HUES48 (cell line): ENCODE measurements around the gene KRTAP5-9.

Experiments used
- H3K27ac ChIP-seq: one replicate; pipeline ENCODE4 v1.7.0; 2013; ENCODE audit warnings: low read depth, low read length, inconsistent platforms
- H3K27me3 ChIP-seq: 2 replicates; pipeline ENCODE4 v1.6.1; 2013; ENCODE audit warnings: mild to moderate bottlenecking, low read length; ENCODE audit not compliant: control insufficient read depth, insufficient read depth
- H3K36me3 ChIP-seq: 2 replicates; pipeline ENCODE4 v1.6.1; 2013; ENCODE audit warnings: low read length; ENCODE audit not compliant: control insufficient read depth, insufficient read depth
- H3K4me1 ChIP-seq: 2 replicates; pipeline ENCODE4 v1.6.1; 2013; ENCODE audit warnings: mild to moderate bottlenecking, low read length; ENCODE audit not compliant: control insufficient read depth, insufficient read depth
- H3K4me3 ChIP-seq: 2 replicates; pipeline ENCODE4 v1.5.1; 2013; ENCODE audit warnings: mild to moderate bottlenecking, low read depth, low read length
- H3K9ac ChIP-seq: 2 replicates; pipeline ENCODE4 v1.6.1; 2013; ENCODE audit warnings: mild to moderate bottlenecking, low read depth, low read length, moderate library complexity
- H3K9me3 ChIP-seq: 2 replicates; pipeline ENCODE4 v1.6.1; 2013; ENCODE audit warnings: low read length; ENCODE audit not compliant: control insufficient read depth, insufficient read depth

KRTAP5-9 gene

GRCh38 chr11:71544525-71545214 lies 3.5 kb upstream of the KRTAP5-9 start:
- no peaks in the 10 kb centered on the region for H3K36me3 ChIP-seq
- H3K9me3 ChIP-seq = 0 out of 2 replicates have a peak, but pooled peaks cover 3% of the 10 kb centered on the region
- H3K27ac ChIP-seq = peak overlapping the region; percentile 52
- H3K27me3 ChIP-seq = no peaks in the 10 kb centered on the region
- H3K4me3 ChIP-seq = no peak overlapping the region
- peaks cover 6% of the 10 kb centered on the region; the same call in 1 of the 2 replicates for H3K4me1 ChIP-seq
- no peak overlapping the region for H3K9ac ChIP-seq

- 0 out of 2 replicates have a peak, but pooled peaks cover 3% of the 10 kb centered on the region for H3K9me3 ChIP-seq
- no peaks in the 10 kb centered on the region for H3K36me3 ChIP-seq
- peaks cover 6% of the 10 kb centered on the region; the same call in 1 of the 2 replicates for H3K4me1 ChIP-seq
- H3K9ac ChIP-seq = no peak overlapping the region
- H3K27ac ChIP-seq = no peak overlapping the region
- no peaks in the 10 kb centered on the region for H3K27me3 ChIP-seq
- H3K4me3 ChIP-seq = no peak overlapping the region
Measured at GRCh38 chr11:71545405-71545966, 2.7 kb upstream of the KRTAP5-9 start.

GRCh38 chr11:71548716-71549151 lies 514 bp downstream of the KRTAP5-9 start:
- H3K27ac ChIP-seq = no peak overlapping the region
- no peaks in the 10 kb centered on the region for H3K27me3 ChIP-seq
- H3K9me3 ChIP-seq = 0 out of 2 replicates have a peak, but pooled peaks cover 3% of the 10 kb centered on the region
- H3K9ac ChIP-seq = no peak overlapping the region
- no peaks in the 10 kb centered on the region for H3K36me3 ChIP-seq
- peaks cover 6% of the 10 kb centered on the region; the same call in 1 of the 2 replicates for H3K4me1 ChIP-seq
- no peak overlapping the region for H3K4me3 ChIP-seq

GRCh38 chr11:71551711-71552110 lies 3.5 kb downstream of the KRTAP5-9 start:
- Histone ChIP-seq H3K27ac (no peak overlapping the region), H3K36me3 (no peaks in the 10 kb centered on the region), H3K4me3 (no peak overlapping the region), H3K4me1 (no peaks in the 10 kb centered on the region), H3K9ac (no peak overlapping the region), H3K9me3 (no peaks in the 10 kb centered on the region), H3K27me3 (no peaks in the 10 kb centered on the region)

- Histone ChIP-seq H3K4me3 (no peak overlapping the region), H3K27ac (no peak overlapping the region), H3K36me3 (no peaks in the 10 kb centered on the region), H3K9ac (no peak overlapping the region), H3K9me3 (no peaks in the 10 kb centered on the region), H3K4me1 (no peaks in the 10 kb centered on the region), H3K27me3 (no peaks in the 10 kb centered on the region)
Measured at GRCh38 chr11:71554996-71555395, 6.8 kb downstream of the KRTAP5-9 start.

GRCh38 chr11:71555508-71555907 lies 7.3 kb downstream of the KRTAP5-9 start:
- no peak overlapping the region for H3K4me3 ChIP-seq
- H3K36me3 ChIP-seq = no peaks in the 10 kb centered on the region
- H3K4me1 ChIP-seq = no peaks in the 10 kb centered on the region
- H3K9me3 ChIP-seq = no peaks in the 10 kb centered on the region
- no peaks in the 10 kb centered on the region for H3K27me3 ChIP-seq
- no peak overlapping the region for H3K9ac ChIP-seq
- H3K27ac ChIP-seq = no peak overlapping the region

- Histone ChIP-seq H3K9ac (no peak overlapping the region), H3K4me1 (no peaks in the 10 kb centered on the region), H3K9me3 (no peaks in the 10 kb centered on the region), H3K27me3 (no peaks in the 10 kb centered on the region), H3K4me3 (no peak overlapping the region), H3K27ac (no peak overlapping the region), H3K36me3 (no peaks in the 10 kb centered on the region)
Measured at GRCh38 chr11:71556018-71556417, 7.8 kb downstream of the KRTAP5-9 start.

GRCh38 chr11:71557257-71557656 lies 9.0 kb downstream of the KRTAP5-9 start:
- H3K9me3 ChIP-seq = no peaks in the 10 kb centered on the region
- no peaks in the 10 kb centered on the region for H3K4me1 ChIP-seq
- H3K9ac ChIP-seq = no peak overlapping the region
- no peak overlapping the region for H3K27ac ChIP-seq
- H3K27me3 ChIP-seq = no peaks in the 10 kb centered on the region
- no peak overlapping the region for H3K4me3 ChIP-seq
- H3K36me3 ChIP-seq = no peaks in the 10 kb centered on the region

- Histone ChIP-seq H3K4me1 (no peaks in the 10 kb centered on the region), H3K9me3 (no peaks in the 10 kb centered on the region), H3K36me3 (no peaks in the 10 kb centered on the region), H3K4me3 (no peak overlapping the region), H3K27me3 (no peaks in the 10 kb centered on the region), H3K27ac (no peak overlapping the region), H3K9ac (no peak overlapping the region)
Measured at GRCh38 chr11:71558996-71559395, 10.8 kb downstream of the KRTAP5-9 start.

GRCh38 chr11:71562120-71562519 lies 13.9 kb downstream of the KRTAP5-9 start:
- Histone ChIP-seq H3K9me3 (no peaks in the 10 kb centered on the region), H3K27ac (no peak overlapping the region), H3K9ac (no peak overlapping the region), H3K27me3 (no peaks in the 10 kb centered on the region), H3K4me3 (no peak overlapping the region), H3K4me1 (no peaks in the 10 kb centered on the region), H3K36me3 (no peaks in the 10 kb centered on the region)

- no peaks in the 10 kb centered on the region for H3K36me3 ChIP-seq
- no peak overlapping the region for H3K4me3 ChIP-seq
Measured at GRCh38 chr11:71563406-71563805, 15.2 kb downstream of the KRTAP5-9 start.

More at GRCh38 chr11:71563406-71563805, 15.2 kb downstream of the KRTAP5-9 start:
- no peaks in the 10 kb centered on the region for H3K4me1 ChIP-seq
- no peak overlapping the region for H3K27ac ChIP-seq
- no peak overlapping the region for H3K9ac ChIP-seq
- H3K9me3 ChIP-seq = no peaks in the 10 kb centered on the region
- H3K27me3 ChIP-seq = no peaks in the 10 kb centered on the region
